Stimulated activated CD4-positive, alpha-beta T cell treated with anti-CD3 and anti-CD28 coated beads, TNF-alpha, amount 100 ng/mL, for 1 hour (primary cell): ENCODE measurements around the gene MIX23.

Source experiments
- DNase-seq, 3 donors: peaks; one replicate each; pipeline ENCODE4 v3.0.0-alpha.2; 2020; ENCODE audit warnings: low read depth in 3 of 3, low spot score in 1 of 3

MIX23 gene

DNA sequence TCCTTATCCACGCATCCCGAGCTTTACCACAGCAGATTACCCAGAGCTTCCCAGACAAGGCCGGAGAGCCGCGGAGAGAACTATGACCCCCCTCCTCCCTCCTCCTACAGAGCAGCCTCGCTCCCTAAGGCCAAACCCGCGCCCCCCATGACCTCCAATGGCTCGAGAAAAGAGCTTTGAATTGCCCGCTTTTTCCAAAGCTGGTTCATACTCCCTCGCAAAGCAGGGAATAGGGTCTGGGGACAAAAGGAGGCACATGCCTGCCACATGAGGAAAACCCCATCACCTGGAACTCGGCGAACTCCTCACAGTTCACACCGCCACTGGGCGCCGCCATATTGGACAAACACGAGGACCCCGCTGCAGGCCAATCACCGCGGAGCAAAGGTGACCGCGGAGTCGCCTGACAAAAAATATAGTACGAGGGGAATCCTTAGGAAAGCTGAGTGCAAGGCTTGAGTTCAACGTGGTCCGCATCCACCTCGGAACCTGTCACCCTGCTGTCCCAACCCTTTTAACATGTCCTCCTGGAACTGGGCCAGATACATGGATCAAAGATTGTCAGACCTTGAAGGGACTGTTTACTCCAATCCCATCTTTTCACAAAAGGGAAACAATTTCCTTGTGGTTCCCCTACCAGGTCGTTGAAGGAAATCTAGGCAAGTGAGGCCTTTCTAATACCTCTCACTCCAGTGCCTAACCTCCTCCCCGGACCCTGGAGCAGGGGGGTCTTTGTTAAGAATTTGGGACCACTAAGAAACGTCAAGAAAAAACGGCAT, at the start of gene MIX23:
Gene MIX23, minus strand, starts transcription at position 344 of the 779 bp plus-strand sequence. Its CDS starts 7 bp downstream, at position 337.
- DNase-seq: peak; percentile 56 to 74 (median 61)

DNA sequence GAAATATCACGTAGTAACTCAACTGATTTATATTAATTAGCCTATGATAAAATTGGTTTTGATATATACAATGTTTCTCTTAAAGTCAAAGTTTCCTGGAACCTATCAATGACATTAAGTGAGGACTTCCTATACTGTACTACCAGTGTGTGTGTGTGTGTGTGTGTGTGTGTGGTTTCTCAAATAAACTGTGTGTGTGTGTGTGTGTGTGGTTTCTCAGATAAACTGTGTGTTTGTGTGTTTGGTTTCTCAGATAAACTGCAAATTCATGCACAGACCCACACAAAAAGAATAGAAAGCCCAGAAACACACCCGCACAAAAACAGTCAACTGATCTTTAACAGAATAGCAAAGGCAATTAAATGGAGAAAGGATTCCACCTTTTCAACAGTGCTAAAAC, 47.3 kb upstream of the MIX23 start:
- DNase-seq: no peak

DNA sequence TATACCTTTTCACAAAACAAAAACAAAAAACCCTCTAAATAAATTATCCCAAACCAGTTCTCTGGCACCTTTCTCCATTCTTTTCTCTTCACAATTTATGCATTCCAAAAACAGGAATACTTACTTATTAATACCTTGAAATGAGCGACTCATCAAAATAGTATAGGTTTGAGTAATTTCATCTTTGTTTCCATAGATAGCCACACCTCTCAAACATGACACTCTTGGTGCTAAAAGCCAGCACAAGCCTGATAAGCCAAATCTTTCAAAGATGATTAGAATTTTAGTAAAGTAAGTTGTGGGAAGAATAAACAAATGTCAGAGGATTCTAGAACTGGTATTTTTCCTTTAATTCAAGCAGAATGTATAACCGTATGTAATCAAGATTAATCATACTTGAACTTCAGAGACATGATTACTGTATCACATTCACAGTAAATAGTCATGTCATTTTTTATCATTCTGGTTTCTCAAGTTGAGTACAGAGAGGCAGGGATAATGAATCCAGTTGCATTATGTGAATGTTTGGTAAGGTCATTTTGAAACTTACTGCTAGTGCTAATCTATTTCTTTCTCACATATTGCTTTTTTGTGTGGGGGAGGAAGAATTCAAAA, 44.9 kb upstream of the MIX23 start:
- no peak for DNase-seq

DNA sequence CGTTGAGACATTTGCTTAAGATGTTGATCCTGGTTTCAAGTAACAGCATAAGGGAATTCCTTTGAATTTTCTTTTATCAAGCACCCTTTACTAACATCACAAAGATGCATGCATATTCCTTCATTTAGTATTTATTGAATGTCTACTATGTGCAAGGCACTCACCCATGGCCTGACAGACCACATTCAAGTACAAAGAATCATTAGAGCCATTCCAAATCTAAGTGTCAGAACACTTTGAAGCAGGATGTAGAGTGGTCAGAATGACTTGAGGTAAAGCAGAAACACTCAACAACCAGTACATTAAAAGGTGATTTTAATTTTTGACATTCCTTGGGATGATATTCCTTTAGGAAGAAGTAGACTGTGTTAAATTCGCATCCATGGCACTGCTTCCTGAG, 38.8 kb upstream of the MIX23 start:
- DNase-seq: no peak

DNA sequence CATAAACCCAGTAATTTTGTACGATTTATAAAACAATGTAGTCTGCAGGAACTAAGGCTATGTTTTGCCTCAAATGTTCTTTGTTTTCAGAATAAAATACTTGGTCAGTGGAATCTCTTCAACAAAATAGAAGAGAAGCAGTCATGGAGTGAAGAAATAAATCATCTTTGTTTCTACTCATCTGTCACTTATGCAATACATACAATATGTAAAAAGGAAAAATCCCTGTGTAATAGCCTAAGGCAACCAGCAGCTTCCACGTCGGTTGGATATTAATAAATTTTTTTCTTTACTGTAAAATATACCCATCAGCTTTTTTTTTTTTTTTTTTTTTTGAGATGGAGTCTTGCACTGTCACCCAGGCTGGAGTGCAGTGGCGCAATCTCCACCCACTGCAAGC, 38.1 kb upstream of the MIX23 start:
- no peak for DNase-seq

DNA sequence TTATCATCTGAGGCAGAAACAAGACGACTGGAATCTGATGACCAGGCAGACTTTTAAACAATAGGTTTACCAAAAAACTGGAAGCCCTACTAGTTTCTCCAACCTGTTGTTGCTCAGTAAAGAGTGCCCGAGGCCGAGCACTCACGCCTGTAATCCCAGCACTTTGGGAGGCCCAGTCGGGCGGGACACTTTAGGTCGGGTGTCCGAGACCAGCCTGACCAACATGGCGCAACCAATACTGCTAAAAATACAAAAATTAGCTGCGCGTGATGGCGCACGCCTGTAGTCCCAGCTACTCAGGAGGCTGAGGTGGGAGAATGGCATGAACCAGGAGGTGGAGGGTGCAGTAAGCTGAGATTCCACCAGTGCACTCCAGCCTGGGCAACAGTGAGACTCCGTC, 33.9 kb upstream of the MIX23 start:
- no peak for DNase-seq

DNA sequence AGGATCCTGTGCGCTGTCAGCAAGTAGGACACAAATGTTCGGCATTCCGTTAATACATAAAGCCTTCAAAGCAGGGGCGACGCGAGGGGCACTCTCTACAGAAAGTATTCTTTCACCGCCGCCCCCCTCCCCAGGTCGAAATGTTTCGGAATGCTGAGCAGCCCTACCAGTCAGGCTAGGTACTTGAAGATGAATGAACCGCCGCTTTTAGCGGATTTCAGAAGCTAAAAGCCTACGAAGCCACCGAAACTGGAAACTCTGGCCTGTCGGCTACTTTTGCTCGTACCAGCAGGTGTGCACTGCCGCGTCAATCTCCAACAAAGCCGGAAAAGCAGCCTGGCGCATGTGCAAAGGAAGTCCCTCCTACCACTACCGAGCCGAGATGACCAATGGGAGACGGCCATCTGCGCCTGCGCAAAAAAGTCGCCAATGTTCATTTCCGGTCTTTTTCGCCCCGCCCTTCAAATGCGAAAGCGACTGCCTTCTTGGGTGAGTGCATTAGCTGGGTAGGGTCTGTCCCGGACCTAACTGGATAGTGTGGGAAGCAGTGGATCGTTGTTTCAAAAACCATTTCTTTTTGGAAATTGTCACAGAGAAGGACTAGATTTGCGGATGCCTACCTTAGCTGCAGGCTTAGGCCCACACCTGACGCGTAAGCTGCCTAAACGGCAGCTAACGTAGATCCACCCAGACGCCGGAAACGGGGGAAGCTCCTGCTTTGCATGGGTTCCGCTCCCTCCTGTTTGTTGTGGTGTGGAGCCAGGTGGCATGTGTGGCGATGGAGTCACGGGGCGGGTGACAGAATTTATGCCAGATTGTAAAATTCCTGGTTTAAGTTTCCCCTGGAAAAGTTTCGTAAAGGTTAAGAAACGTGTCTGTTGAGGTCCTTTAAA, 33.0 kb upstream of the MIX23 start, which contains the start of gene WDR5B:
Gene WDR5B, minus strand, starts transcription at position 301 of the 893 bp plus-strand sequence. CDS start 534 bp downstream, outside the sequence.
- peak; percentile 96 to 98 (median 97) for DNase-seq

DNA sequence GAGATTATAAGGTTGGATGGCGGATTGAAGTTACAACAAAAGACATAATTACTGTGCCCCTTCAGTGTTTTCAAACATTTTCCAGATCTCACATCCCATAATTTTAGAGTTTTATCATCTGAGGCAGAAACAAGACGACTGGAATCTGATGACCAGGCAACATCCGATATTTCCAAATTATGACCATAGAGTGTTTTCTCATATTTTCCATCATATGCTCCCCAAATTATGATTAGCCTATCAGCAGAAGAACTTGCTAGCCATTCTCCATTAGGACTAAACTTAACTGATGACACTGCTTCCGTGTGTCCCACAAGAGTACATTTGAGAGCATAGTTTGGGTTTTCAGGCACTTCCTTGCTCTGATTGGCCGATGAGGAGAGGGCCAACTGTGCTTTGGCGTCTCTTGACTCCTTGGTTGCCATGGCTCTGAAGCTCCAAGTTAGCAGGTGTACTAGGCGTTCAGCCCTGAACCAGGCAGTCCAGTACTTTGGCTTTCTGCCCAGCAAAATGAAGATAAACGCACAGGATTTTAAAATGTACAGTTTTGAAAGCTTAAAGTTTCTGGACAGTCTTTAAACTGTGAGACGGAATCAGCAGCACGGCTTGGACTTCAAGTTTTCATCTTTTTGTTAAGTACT, 32.2 kb upstream of the MIX23 start:
- peak in 1 of 3 donors; percentile 19 for DNase-seq

DNA sequence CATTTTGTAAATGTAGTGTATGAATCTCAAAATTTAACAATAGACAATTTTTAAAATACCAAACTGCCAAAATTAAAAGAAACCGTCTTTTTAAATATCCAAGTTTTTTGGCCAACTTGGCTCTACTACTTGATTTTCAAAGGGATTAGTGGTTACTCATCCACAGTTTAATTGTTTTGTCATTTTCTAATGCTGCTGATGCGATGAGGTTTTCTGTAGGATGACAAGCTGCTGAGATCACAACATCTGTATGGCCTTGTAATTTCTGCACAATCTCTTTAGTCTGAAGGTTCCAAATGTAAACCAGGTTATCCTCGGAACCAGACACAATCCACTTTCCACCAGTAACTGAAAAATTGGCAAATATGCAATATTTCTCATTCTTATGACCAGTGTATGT, 31.4 kb upstream of the MIX23 start:
- no peak for DNase-seq

DNA sequence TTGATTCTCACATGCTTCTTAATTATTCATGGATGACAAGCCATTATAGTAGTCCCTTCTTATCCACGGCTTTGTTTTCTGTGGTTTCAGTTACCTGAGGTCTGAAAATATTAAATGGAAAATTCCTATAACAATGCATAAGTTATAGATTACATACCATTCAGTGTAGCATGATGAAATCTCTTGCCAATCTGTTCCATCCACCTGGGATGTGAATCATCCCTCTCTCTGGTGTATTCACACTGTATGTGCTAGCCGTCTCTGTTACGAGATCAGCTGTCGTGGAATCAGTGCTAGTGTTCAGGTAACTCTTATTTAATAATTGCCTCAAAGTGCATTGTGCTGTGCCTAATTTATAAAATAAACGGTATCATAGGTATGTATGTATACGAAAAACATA, 27.6 kb upstream of the MIX23 start:
- DNase-seq: no peak

DNA sequence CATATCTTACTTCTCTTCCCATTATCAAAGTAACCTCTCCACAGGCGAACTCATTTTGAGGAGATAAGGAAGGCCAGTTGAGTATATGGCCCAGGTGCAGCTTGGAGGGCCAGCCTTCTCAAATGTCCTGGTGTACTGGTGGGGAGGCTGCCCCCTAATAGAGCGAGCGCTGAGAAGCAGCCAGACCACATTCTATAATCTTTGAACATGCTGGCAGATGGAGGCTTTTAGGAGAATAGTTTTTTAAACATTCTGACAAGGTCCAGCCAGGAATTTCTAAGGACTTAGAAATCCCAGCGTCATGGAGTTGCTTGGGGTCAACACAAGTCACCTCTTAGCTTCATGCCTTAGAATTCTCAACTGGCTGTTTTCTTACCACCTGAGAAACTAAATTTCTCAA, 27.1 kb upstream of the MIX23 start:
- no peak for DNase-seq

DNA sequence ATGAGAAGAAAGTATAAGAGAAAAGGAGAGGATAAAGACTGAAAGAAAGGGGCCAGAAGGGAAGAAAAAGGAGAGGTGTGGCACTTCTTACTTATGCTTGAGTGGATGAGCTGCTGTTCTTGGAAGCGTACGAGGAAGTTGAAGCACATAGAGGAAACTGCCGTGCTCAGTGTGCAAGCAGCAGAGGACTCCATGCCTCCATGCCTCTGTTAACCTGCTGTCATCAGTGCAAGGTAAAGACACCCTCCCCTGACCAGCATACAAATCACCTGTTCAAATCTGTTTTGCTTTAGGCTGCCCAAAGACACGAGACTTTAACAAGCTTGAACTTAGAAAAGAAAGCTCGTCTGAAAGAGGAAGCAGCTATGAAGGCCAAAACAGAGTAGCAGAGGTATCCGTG, 26.4 kb upstream of the MIX23 start:
- no peak for DNase-seq

DNA sequence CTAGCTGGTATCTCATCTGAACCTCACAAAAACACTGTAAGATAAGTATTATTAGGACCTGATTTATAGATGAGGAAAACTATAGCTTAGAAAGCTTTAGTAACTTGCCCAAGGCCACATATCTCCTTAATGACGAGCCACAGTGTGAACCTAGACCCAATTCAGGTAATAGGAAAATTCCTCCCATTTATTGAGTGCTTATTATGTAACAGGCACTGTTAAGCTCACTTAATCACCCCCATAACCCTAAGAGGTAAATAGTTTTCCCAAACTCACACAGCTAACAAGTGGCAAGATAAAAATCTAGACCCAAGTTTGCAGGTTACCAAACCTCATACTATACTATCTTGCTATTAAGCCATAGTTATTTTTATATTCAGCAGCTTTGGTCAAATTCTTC, 24.9 kb upstream of the MIX23 start:
- no peak for DNase-seq

DNA sequence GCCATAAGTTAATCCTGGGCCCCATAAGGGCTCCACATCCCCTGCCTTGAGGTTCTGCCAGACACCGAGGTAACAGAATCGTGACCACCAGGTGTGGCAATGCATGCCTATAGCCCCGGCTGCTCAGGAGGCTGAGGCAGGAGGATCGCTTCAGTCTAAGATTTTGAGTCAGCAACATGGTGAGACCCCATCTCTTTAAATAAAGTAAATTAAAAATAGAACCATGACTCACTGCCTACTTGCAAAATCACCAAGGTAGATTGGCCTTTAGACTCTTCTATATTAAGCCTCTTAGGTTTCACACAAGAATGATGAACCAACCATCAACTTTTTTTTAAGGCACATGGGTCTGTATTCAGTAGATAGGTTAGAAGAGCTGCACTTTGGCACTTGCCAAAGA, 23.2 kb upstream of the MIX23 start:
- no peak for DNase-seq

DNA sequence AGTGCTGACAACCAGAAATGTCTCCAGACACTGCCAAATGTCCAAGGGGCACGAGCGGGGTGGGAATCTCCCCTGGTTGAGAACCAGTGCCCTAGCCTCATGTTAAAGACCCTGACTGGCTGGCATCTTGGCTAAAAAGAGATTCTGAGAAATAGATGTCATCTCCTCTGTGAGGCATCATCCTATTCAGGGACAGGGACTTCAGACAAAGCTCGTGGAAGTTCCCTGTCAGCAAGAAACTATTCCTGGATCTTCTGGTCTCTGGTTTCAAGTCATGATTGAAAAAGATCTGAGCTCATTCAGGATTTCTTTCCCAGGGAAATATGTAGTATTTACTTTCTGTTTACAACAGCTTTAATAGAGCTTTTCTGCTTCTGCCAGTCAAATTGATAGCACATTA, 22.0 kb upstream of the MIX23 start:
- DNase-seq: no peak

DNA sequence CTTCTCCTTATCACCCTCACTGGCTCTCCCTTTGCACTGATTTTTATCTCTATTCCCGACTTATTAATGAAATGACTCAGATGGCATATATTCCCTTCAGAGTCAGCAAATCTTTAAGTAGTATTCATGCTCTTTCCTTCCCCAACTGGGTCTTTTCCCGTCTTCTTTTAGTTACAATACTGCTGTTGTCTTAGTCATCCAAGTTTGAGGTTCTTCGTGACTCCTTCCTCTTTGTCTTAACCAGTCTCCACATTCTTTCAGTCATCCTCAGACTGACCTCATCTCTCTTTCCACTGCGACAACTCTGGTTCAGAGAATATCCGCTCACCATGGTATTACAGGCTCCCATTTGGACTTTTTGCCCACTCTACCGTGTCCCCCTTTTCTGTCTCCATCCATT, 20.5 kb upstream of the MIX23 start:
- DNase-seq: no peak

DNA sequence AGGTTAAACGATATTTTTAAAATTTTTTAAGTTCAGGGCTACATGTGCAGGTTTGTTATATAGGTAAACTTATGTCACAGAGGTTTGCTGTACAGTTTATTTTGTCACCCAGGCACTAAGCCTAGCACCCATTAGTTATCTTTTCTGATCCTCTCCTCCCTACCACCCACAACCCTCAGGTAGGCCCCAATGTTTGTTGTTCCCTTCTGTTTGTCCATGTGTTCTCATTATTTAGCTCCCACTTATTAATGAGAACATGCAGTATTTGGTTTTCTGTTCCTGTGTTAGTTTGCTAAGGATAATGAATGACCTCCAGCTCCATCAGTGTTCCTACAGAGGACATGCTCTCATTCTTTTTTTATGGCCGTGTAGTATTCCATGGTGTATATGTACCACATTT, 15.9 kb upstream of the MIX23 start:
- no peak for DNase-seq

DNA sequence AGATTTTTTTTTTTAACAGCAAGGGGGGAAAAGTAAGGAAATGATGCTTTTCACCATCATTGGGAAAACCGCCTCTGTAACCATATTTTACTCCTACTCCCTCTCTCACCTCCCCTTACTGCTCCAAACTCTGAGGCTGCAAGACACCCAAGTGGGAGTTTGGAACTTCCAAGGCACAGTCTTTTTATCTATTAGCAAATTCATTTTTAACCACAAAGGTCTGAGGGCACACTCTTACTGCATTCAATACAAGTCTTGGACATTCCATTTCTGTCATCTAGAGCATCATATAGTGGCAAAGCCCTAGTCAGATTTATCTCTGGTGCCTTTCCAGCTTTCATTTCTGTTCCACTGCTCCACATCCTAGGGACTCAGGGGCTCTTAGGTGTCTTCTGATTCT, 14.2 kb upstream of the MIX23 start:
- no peak for DNase-seq

DNA sequence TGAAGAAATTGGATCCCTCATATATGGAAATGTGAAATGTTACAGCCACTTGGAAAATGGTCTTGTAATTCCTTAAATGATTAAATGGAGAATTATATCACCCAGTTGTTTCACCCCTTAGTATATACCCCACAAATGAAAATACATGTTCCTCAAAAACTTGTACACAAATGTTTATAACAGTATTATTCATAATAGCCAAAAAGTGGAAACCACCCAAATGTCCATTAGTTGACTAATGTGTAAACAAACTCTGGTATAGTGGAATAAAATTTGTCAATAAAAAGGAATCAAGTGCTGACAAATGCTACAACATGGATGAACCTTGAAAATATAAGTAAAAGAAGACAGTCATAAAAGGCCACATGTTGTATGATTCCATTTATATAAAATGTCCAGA, 13.5 kb upstream of the MIX23 start:
- DNase-seq: no peak

DNA sequence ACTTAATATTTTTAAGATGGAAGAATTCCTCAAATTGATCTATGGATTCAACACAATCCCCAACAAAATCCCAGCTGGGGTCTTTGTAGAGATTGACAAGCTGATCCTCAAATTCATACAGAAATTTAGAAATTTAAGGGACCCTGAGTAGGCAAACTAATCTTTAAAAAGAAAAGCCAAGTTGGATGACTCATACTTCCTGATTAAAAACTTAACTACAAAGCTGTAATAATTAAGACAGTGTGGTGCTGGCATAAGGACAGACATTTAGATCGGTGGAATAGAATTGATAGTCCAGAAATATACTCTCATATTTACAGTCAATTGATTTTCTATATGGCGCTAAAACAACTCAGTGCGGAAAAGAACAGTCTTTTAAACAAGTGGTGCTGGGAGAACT, 12.6 kb upstream of the MIX23 start:
- DNase-seq: no peak

DNA sequence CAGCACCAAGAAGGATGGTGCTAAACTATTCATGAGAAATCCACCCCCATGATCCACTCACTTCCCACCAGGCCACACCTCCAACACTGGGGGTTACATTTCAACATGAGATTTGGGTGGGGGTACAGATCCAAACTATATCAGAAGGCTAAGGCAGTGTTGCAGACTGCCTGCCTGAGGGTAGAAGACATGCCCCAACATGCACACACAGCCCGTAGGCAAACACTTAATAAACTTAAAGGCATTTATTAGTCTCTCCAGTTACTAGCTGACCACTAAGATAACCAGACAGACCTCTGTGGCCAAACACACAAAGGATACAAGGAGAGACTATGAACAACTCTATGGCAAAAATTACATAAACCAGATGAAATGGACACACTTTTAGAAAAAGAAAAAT, 11.1 kb upstream of the MIX23 start:
- no peak for DNase-seq
